IPS-18a (cell line): ENCODE data around the gene TCP10L.
"Not testable (repeated sequence)": the region's sequence is repeated elsewhere in the genome, so short reads cannot be mapped to it uniquely, and the experiment has no call there.

Experiments
- H3K27ac ChIP-seq: one replicate; pipeline ENCODE4 v1.5.1; 2013; ENCODE audit warnings: low read length
- H3K27me3 ChIP-seq: one replicate; pipeline ENCODE4 v1.6.1; 2013; ENCODE audit warnings: mild to moderate bottlenecking, low read length; ENCODE audit not compliant: control insufficient read depth, insufficient read depth
- H3K36me3 ChIP-seq: one replicate; pipeline ENCODE4 v1.6.1; 2013; ENCODE audit warnings: low read depth, low read length; ENCODE audit not compliant: control insufficient read depth
- H3K4me1 ChIP-seq: one replicate; pipeline ENCODE4 v1.6.1; 2013; ENCODE audit warnings: low read depth, low read length; ENCODE audit not compliant: control insufficient read depth
- H3K4me3 ChIP-seq: one replicate; pipeline ENCODE4 v1.5.1; 2013; ENCODE audit warnings: low read length
- H3K9ac ChIP-seq: one replicate; pipeline ENCODE4 v1.6.1; 2013; ENCODE audit warnings: mild to moderate bottlenecking, low read length, moderate library complexity
- H3K9me3 ChIP-seq: one replicate; pipeline ENCODE4 v1.6.1; 2013; ENCODE audit warnings: low read depth, low read length; ENCODE audit not compliant: control insufficient read depth

Gene TCP10L

GRCh38 chr21:32548978-32549377, 36.3 kb downstream of the TCP10L start:
- Histone ChIP-seq H3K9me3 (no peaks in the 10 kb centered on the region), H3K36me3 (no peaks in the 10 kb centered on the region), H3K27me3 (no peaks in the 10 kb centered on the region), H3K9ac (no peak overlapping the region), H3K4me3 (no peak overlapping the region), H3K4me1 (peaks cover 5% of the 10 kb centered on the region), H3K27ac (no peak overlapping the region)

DNA sequence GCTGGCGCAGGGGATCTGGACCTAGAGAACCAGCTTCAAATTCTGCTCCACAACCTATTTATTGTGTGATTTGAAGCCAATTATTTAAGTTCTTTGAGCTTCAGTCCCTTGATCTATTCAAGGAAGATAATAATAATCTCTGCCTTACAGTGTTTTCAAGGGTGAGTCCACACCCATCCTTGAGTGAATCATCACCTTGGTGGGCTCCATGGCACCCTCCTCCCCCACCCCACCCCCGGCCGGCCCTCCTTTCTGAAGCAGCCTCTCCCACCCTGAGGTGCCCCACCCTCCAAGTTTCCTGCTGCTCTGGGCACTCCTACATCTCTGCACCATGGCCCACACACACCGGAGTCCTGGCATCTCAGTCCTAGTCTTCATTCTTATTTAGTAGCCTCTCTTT, 38.3 kb downstream of the TCP10L start:
- Histone ChIP-seq H3K27me3 (no peaks in the 10 kb centered on the region), H3K4me1 (peaks cover 5% of the 10 kb centered on the region)

GRCh38 chr21:32545948-32546441, 39.3 kb downstream of the TCP10L start:
- no peaks in the 10 kb centered on the region for H3K27me3 ChIP-seq
- no peaks in the 10 kb centered on the region for H3K9me3 ChIP-seq
- H3K4me3 ChIP-seq: no peak overlapping the region
- no peaks in the 10 kb centered on the region for H3K36me3 ChIP-seq
- no peak overlapping the region for H3K27ac ChIP-seq
- H3K9ac ChIP-seq: no peak overlapping the region
- H3K4me1 ChIP-seq: no peaks in the 10 kb centered on the region

More for the DNA sequence above, 38.3 kb downstream of the TCP10L start:
- no peak overlapping the region for H3K4me3 ChIP-seq
- H3K9ac ChIP-seq: no peak overlapping the region
- H3K9me3 ChIP-seq: no peaks in the 10 kb centered on the region
- no peaks in the 10 kb centered on the region for H3K36me3 ChIP-seq
- H3K27ac ChIP-seq: no peak overlapping the region

GRCh38 chr21:32544697-32545096, 40.6 kb downstream of the TCP10L start:
- Histone ChIP-seq H3K27ac (no peak overlapping the region), H3K9ac (no peak overlapping the region), H3K27me3 (no peaks in the 10 kb centered on the region), H3K4me3 (no peak overlapping the region), H3K36me3 (no peaks in the 10 kb centered on the region), H3K9me3 (no peaks in the 10 kb centered on the region), H3K4me1 (no peaks in the 10 kb centered on the region)

GRCh38 chr21:32543975-32544374, 41.3 kb downstream of the TCP10L start:
- Histone ChIP-seq H3K36me3 (no peaks in the 10 kb centered on the region), H3K4me3 (no peak overlapping the region), H3K4me1 (peaks cover under 1% of the 10 kb centered on the region)

DNA sequence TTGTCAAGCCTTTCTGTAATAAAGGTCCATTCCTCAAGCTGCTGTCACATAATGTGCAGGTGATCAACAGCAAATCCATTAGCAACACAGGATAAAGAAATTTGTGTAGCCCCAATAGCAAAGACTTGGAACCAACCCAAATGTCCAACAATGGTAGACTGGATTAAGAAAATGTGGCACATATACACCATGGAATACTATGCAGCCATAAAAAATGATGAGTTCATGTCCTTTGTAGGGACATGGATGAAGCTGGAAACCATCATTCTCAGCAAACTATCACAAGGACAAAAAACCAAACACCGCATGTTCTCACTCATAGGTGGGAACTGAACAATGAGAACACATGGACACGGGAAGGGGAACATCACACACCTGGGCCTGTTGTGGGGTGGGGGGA, 42.3 kb downstream of the TCP10L start:
- H3K36me3 ChIP-seq, H3K27ac ChIP-seq, H3K9ac ChIP-seq, H3K4me1 ChIP-seq, H3K4me3 ChIP-seq, H3K9me3 ChIP-seq, H3K27me3 ChIP-seq: not testable (repeated sequence)

More at GRCh38 chr21:32543975-32544374, 41.3 kb downstream of the TCP10L start:
- no peak overlapping the region for H3K9ac ChIP-seq
- H3K9me3 ChIP-seq: no peaks in the 10 kb centered on the region
- H3K27me3 ChIP-seq: no peaks in the 10 kb centered on the region
- no peak overlapping the region for H3K27ac ChIP-seq

DNA sequence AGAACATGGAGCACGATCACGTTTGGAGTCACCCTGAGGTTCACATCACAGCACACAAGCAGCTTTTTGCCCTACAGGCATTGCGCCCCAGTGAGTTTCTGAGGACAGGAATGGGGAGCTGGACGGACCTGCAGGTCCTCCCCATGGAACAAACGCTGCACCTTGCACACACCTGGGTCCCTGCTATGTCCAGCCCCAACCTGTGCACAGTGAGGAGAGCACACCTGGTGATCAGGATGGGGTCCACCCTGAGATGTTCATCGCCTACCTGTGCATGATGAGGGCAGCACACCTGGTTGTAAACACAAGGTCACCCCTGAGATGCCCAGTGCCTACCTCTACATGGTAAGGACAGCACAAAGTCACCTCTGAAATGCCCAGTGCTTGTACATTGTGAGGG, 45.9 kb downstream of the TCP10L start:
- Histone ChIP-seq H3K9me3 (no peaks in the 10 kb centered on the region), H3K9ac (no peak overlapping the region), H3K4me3 (no peak overlapping the region), H3K4me1 (peaks cover 6% of the 10 kb centered on the region), H3K36me3 (no peaks in the 10 kb centered on the region), H3K27ac (no peak overlapping the region), H3K27me3 (no peaks in the 10 kb centered on the region)

GRCh38 chr21:32538147-32538792, 47.1 kb downstream of the TCP10L start:
- H3K27ac ChIP-seq: no peak overlapping the region
- no peaks in the 10 kb centered on the region for H3K36me3 ChIP-seq
- no peaks in the 10 kb centered on the region for H3K9me3 ChIP-seq
- H3K4me3 ChIP-seq: no peak overlapping the region
- peaks cover 6% of the 10 kb centered on the region for H3K4me1 ChIP-seq
- H3K9ac ChIP-seq: no peak overlapping the region
- H3K27me3 ChIP-seq: no peaks in the 10 kb centered on the region

- Histone ChIP-seq H3K4me1 (peaks cover 6% of the 10 kb centered on the region), H3K27ac (no peak overlapping the region), H3K36me3 (no peaks in the 10 kb centered on the region), H3K9ac (no peak overlapping the region), H3K27me3 (no peaks in the 10 kb centered on the region), H3K4me3 (no peak overlapping the region), H3K9me3 (no peaks in the 10 kb centered on the region)
Measured at GRCh38 chr21:32537569-32537881, 47.8 kb downstream of the TCP10L start.

GRCh38 chr21:32535612-32536011, 49.7 kb downstream of the TCP10L start:
- no peak overlapping the region for H3K27ac ChIP-seq
- peaks cover 6% of the 10 kb centered on the region for H3K4me1 ChIP-seq
- no peaks in the 10 kb centered on the region for H3K9me3 ChIP-seq
- H3K27me3 ChIP-seq: no peaks in the 10 kb centered on the region
- H3K4me3 ChIP-seq: no peak overlapping the region
- H3K9ac ChIP-seq: no peak overlapping the region
- H3K36me3 ChIP-seq: no peaks in the 10 kb centered on the region

DNA sequence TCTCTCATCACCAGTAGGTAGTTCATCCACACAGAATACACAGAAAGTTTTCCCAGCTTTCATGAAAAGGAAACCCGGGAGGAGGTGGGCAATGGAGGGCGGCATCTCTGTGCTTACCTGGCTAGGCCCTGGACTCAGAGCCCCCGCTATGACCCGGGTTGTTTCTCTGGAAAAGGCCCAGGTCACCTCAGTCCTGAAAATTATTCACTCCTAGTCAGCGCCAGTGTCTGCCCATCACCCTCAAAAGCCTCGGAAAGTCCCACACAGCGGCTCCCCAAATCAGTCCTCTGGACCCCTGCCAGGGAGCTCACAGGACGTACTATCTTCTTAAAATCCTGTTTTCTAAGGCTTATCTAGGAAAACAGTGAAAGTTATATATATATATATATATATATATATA, 51.2 kb downstream of the TCP10L start:
- no peak overlapping the region for H3K9ac ChIP-seq
- H3K36me3 ChIP-seq: no peaks in the 10 kb centered on the region
- no peaks in the 10 kb centered on the region for H3K9me3 ChIP-seq
- H3K4me3 ChIP-seq: no peak overlapping the region
- no peak overlapping the region for H3K27ac ChIP-seq
- H3K27me3 ChIP-seq: no peaks in the 10 kb centered on the region
- peaks cover 6% of the 10 kb centered on the region for H3K4me1 ChIP-seq

GRCh38 chr21:32533611-32534010, 51.7 kb downstream of the TCP10L start:
- no peaks in the 10 kb centered on the region for H3K27me3 ChIP-seq
- H3K36me3 ChIP-seq: no peaks in the 10 kb centered on the region
- peaks cover 2% of the 10 kb centered on the region for H3K4me1 ChIP-seq
- no peak overlapping the region for H3K27ac ChIP-seq
- no peaks in the 10 kb centered on the region for H3K9me3 ChIP-seq
- H3K4me3 ChIP-seq: no peak overlapping the region
- H3K9ac ChIP-seq: no peak overlapping the region
